ENCODE data around the gene ADAD2. TPM values are rescaled to one million over a fixed set of nuclear protein-coding genes. Genes with fewer than 3 reads are reported as not detected.

ADAD2 gene
- total RNA-seq, 3 donors from 2014 or later (not counting 1 experiment from before 2014, with no cell fraction given), result not detected

- peaks cover 8% of the 10 kb centered on the region for H3K4me1 ChIP-seq (ENCODE audit: control insufficient read depth, insufficient read depth, low read length)
- Mint-ChIP-seq H3K27me3 (ENCODE audit: low read depth in 2 of 2) (no peaks in the 10 kb centered on the region), H3K4me1 (peaks cover 9 to 16% of the 10 kb centered on the region in 2 donors), H3K36me3 (no peaks in the 10 kb centered on the region), H3K9me3 (no peaks in the 10 kb centered on the region), H3K4me3 (no peak overlapping the region), H3K27ac (no peak overlapping the region)
- peaks cover 36% of the 10 kb centered on the region for H3K36me3 ChIP-seq (ENCODE audit: control insufficient read depth, insufficient read depth, low read length)
- H3K9me3 ChIP-seq (ENCODE audit: control insufficient read depth, insufficient read depth, low read length), result no peaks in the 10 kb centered on the region
- no peaks in the 10 kb centered on the region for H3K27me3 ChIP-seq (ENCODE audit: control insufficient read depth, insufficient read depth, low read length)
- ATAC-seq, result no peak
- TF ChIP-seq, protein P1, sequence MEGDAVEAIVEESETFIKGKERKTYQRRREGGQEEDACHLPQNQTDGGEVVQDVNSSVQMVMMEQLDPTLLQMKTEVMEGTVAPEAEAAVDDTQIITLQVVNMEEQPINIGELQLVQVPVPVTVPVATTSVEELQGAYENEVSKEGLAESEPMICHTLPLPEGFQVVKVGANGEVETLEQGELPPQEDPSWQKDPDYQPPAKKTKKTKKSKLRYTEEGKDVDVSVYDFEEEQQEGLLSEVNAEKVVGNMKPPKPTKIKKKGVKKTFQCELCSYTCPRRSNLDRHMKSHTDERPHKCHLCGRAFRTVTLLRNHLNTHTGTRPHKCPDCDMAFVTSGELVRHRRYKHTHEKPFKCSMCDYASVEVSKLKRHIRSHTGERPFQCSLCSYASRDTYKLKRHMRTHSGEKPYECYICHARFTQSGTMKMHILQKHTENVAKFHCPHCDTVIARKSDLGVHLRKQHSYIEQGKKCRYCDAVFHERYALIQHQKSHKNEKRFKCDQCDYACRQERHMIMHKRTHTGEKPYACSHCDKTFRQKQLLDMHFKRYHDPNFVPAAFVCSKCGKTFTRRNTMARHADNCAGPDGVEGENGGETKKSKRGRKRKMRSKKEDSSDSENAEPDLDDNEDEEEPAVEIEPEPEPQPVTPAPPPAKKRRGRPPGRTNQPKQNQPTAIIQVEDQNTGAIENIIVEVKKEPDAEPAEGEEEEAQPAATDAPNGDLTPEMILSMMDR (IDR thresholded peaks at IDR 0.05), result no peak
- WGBS (ENCODE audit: insufficient coverage), result 95% methylated on average over 29 of the region's 33 CpGs
- DNase-seq, result no peak
- H3K4me3 ChIP-seq (ENCODE audit: low read length), result no peak overlapping the region
- intact Hi-C loops (cut with micrococcal nuclease), result loop anchor here (10.0 kb wide), 1 partner anchor 255 kb away; no protein-coding TSS in a partner anchor
- H3K27ac ChIP-seq (ENCODE audit: low read length), result no peak overlapping the region
Measured at GRCh38 chr16:84179612-84180320, 11.2 kb upstream of the ADAD2 start.

GRCh38 chr16:84180519-84181140 is 10.3 kb upstream of the ADAD2 start:
- 93% methylated on average over 21 of the region's 21 CpGs for WGBS (ENCODE audit: insufficient coverage)
- H3K4me1 ChIP-seq (ENCODE audit: control insufficient read depth, insufficient read depth, low read length), result peaks cover 4% of the 10 kb centered on the region
- ATAC-seq (no peak), DNase-seq (no peak)
- intact Hi-C loops (cut with micrococcal nuclease), result loop anchor here (10.0 kb wide), 1 partner anchor 256 kb away; no protein-coding TSS in a partner anchor
- Mint-ChIP-seq H3K27me3 (ENCODE audit: low read depth in 2 of 2) (no peaks in the 10 kb centered on the region), H3K4me3 (no peak overlapping the region), H3K36me3 (no peaks in the 10 kb centered on the region), H3K27ac (no peak overlapping the region), H3K4me1 (peaks cover 15 to 16% of the 10 kb centered on the region in 2 donors), H3K9me3 (no peaks in the 10 kb centered on the region)
- no peak overlapping the region for H3K27ac ChIP-seq (ENCODE audit: low read length)
- TF ChIP-seq, protein P1 (IDR thresholded peaks at IDR 0.05), result no peak
- peaks cover 36% of the 10 kb centered on the region for H3K36me3 ChIP-seq (ENCODE audit: control insufficient read depth, insufficient read depth, low read length)
- H3K9me3 ChIP-seq (ENCODE audit: control insufficient read depth, insufficient read depth, low read length), result no peaks in the 10 kb centered on the region
- no peaks in the 10 kb centered on the region for H3K27me3 ChIP-seq (ENCODE audit: control insufficient read depth, insufficient read depth, low read length)
- H3K4me3 ChIP-seq (ENCODE audit: low read length), result no peak overlapping the region

DNA sequence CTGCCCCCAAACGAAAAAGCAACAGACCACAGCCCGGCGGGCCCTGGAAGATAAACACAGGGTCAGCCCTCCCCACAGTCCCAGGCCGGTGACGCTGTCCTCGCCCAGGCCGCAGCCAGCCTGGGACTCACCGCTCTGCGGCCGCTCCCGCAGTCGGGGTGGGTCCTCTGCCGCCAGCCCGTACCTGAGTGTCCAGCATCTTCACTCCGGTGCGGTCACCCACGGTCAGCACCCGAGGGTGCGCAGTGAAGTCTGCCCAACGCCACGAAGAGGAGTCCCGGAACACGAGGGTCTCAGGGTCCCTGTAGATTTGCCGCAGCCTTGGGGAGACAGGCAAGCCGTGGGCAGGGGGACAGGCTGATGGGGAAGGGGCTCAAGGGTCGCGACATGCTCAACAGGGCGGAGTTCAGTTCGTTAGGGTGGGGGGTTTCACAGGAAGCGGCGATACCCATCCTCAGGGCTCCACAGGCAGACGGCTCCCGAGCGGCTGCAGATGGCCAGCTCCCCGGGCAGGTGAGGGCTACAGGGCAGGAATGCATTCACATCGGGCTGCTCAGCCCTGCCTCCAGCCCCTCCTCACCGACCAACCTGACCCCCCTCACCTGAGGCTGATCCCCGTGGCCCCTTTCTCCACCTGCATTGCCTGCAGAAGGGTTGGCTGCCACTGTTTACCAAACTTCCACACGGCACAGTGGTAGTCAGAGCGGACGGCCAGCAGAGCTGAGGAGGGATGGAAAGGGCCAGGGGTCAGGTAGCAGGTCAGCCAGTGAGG is 9.6 kb upstream of the ADAD2 start:
- ATAC-seq, result no peak
- H3K9me3 Mint-ChIP-seq, result no peaks in the 10 kb centered on the region

More for the DNA sequence above, 9.6 kb upstream of the ADAD2 start:
- H3K4me3 Mint-ChIP-seq, result no peak overlapping the region
- no peak overlapping the region for H3K27ac Mint-ChIP-seq
- no peak overlapping the region for H3K27ac ChIP-seq (ENCODE audit: low read length)
- no peaks in the 10 kb centered on the region for H3K9me3 ChIP-seq (ENCODE audit: control insufficient read depth, insufficient read depth, low read length)
- TF ChIP-seq, protein P1 (IDR thresholded peaks at IDR 0.05), result no peak
- peaks cover 19 to 23% of the 10 kb centered on the region in 2 donors for H3K4me1 Mint-ChIP-seq
- no peaks in the 10 kb centered on the region for H3K27me3 Mint-ChIP-seq (ENCODE audit: low read depth in 2 of 2)
- no peak overlapping the region for H3K4me3 ChIP-seq (ENCODE audit: low read length)
- peaks cover 6% of the 10 kb centered on the region for H3K4me1 ChIP-seq (ENCODE audit: control insufficient read depth, insufficient read depth, low read length)
- DNase-seq, result no peak
- intact Hi-C loops (cut with micrococcal nuclease), result loop anchor here (10.0 kb wide), 1 partner anchor 257 kb away; no protein-coding TSS in a partner anchor
- H3K36me3 ChIP-seq (ENCODE audit: control insufficient read depth, insufficient read depth, low read length), result peaks cover 36% of the 10 kb centered on the region
- H3K27me3 ChIP-seq (ENCODE audit: control insufficient read depth, insufficient read depth, low read length), result no peaks in the 10 kb centered on the region
- WGBS (ENCODE audit: insufficient coverage), result 94% methylated on average over 41 of the region's 41 CpGs
- no peaks in the 10 kb centered on the region for H3K36me3 Mint-ChIP-seq

Measured in natural killer cell (primary cell).